GM12891 (cell line): ENCODE results near the gene SLC7A6.

Experiments
- PAX5 ChIP-seq: IDR thresholded peaks from 2 replicates; pipeline ENCODE4 v1.6.1; 2011; ENCODE audit warnings: low read length, moderate library complexity, mild to moderate bottlenecking; ENCODE audit not compliant: insufficient read depth, severe bottlenecking
- POLR2A ChIP-seq: IDR thresholded peaks from 2 replicates; pipeline ENCODE4 v1.6.1; 2011; ENCODE audit warnings: low read depth, low read length, control low read depth
- POLR2AphosphoS5 ChIP-seq: IDR thresholded peaks from 2 replicates; pipeline ENCODE4 v1.6.1; 2011; ENCODE audit warnings: low read depth, low read length, control low read depth
- POU2F2 ChIP-seq: IDR thresholded peaks from 2 replicates; pipeline ENCODE4 v1.6.1; 2011; ENCODE audit warnings: low read depth, mild to moderate bottlenecking, control low read depth, low read length, moderate library complexity
- SPI1 ChIP-seq: IDR thresholded peaks from 2 replicates; pipeline ENCODE4 v1.6.1; 2011; ENCODE audit warnings: low read depth, low read length, control low read depth
- TAF1 ChIP-seq: IDR thresholded peaks from 2 replicates; pipeline ENCODE4 v1.6.1; 2011; ENCODE audit warnings: low read depth, low read length, control low read depth

- TF ChIP-seq POLR2AphosphoS5 (no peak), POLR2A (no peak), SPI1 (no peak), TAF1 (no peak), POU2F2 (no peak), PAX5 (no peak)
Measured at GRCh38 chr16:68279726-68280558, 15.6 kb downstream of the SLC7A6 start.
